Measurements from ENCODE around the gene PSMB7. TPM values are rescaled to one million over a fixed set of nuclear protein-coding genes. Genes with fewer than 3 reads are reported as not detected.
A peak's percentile ranks its signal among the peaks of the same experiment; 100 is the strongest.

PSMB7 gene
- total RNA-seq, 3 donors from 2014 or later = 157 to 206 (median 162) TPM

GRCh38 chr9:124355039-124355940 is 60.0 kb downstream of the PSMB7 start:
- no peaks in the 10 kb centered on the region for H3K27me3 ChIP-seq
- TF ChIP-seq POLR2AphosphoS5 (IDR thresholded peaks at IDR 0.05) (no peak), POLR2A (IDR thresholded peaks at IDR 0.05) (no peak)
- TF ChIP-seq, protein P1, sequence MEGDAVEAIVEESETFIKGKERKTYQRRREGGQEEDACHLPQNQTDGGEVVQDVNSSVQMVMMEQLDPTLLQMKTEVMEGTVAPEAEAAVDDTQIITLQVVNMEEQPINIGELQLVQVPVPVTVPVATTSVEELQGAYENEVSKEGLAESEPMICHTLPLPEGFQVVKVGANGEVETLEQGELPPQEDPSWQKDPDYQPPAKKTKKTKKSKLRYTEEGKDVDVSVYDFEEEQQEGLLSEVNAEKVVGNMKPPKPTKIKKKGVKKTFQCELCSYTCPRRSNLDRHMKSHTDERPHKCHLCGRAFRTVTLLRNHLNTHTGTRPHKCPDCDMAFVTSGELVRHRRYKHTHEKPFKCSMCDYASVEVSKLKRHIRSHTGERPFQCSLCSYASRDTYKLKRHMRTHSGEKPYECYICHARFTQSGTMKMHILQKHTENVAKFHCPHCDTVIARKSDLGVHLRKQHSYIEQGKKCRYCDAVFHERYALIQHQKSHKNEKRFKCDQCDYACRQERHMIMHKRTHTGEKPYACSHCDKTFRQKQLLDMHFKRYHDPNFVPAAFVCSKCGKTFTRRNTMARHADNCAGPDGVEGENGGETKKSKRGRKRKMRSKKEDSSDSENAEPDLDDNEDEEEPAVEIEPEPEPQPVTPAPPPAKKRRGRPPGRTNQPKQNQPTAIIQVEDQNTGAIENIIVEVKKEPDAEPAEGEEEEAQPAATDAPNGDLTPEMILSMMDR (IDR thresholded peaks at IDR 0.05) = no peak
- intact Hi-C loops (cut with DNase I; ENCODE audit: low total_unique reads) = no loop called here
- no peak overlapping the region for H3K4me3 ChIP-seq
- peaks cover 6% of the 10 kb centered on the region for H3K36me3 ChIP-seq
- no peak for DNase-seq (ENCODE audit: low spot score in 2 of 2)
- H3K27ac ChIP-seq = peak overlapping the region in 1 of 2 donors; percentile 85
- H3K4me1 ChIP-seq = no peaks in the 10 kb centered on the region
- no peaks in the 10 kb centered on the region for H3K9me3 ChIP-seq

GRCh38 chr9:124354346-124355038 is 60.8 kb downstream of the PSMB7 start:
- Histone ChIP-seq H3K9me3 (no peaks in the 10 kb centered on the region), H3K27me3 (no peaks in the 10 kb centered on the region), H3K4me1 (no peaks in the 10 kb centered on the region), H3K4me3 (no peak overlapping the region), H3K36me3 (peaks cover 6% of the 10 kb centered on the region), H3K27ac (peak overlapping the region; percentile 76 to 85)
- TF ChIP-seq, protein P1 (IDR thresholded peaks at IDR 0.05) = no peak
- no peak for TF ChIP-seq POLR2A (IDR thresholded peaks at IDR 0.05)
- TF ChIP-seq POLR2AphosphoS5 (IDR thresholded peaks at IDR 0.05) = no peak
- intact Hi-C loops (cut with DNase I; ENCODE audit: low total_unique reads) = no loop called here
- DNase-seq (ENCODE audit: low spot score in 2 of 2) = no peak

- H3K4me3 ChIP-seq = no peak overlapping the region
- DNase-seq (ENCODE audit: low spot score in 2 of 2) = no peak
- H3K36me3 ChIP-seq = peaks cover 6% of the 10 kb centered on the region
- no peaks in the 10 kb centered on the region for H3K4me1 ChIP-seq
- no peak for TF ChIP-seq POLR2A (IDR thresholded peaks at IDR 0.05)
- TF ChIP-seq POLR2AphosphoS5 (IDR thresholded peaks at IDR 0.05) = no peak
- TF ChIP-seq, protein P1 (IDR thresholded peaks at IDR 0.05) = no peak
- peak overlapping the region; percentile 76 to 85 for H3K27ac ChIP-seq
- no peaks in the 10 kb centered on the region for H3K9me3 ChIP-seq
- intact Hi-C loops (cut with DNase I; ENCODE audit: low total_unique reads) = no loop called here
- H3K27me3 ChIP-seq = no peaks in the 10 kb centered on the region
Measured at GRCh38 chr9:124353811-124354274, 61.4 kb downstream of the PSMB7 start.

GRCh38 chr9:124353166-124353768 is 62.0 kb downstream of the PSMB7 start:
- Histone ChIP-seq H3K27ac (peak overlapping the region; percentile 76 to 85), H3K4me3 (no peak overlapping the region), H3K4me1 (no peaks in the 10 kb centered on the region), H3K36me3 (peaks cover 6% of the 10 kb centered on the region), H3K27me3 (no peaks in the 10 kb centered on the region), H3K9me3 (no peaks in the 10 kb centered on the region)
- intact Hi-C loops (cut with DNase I; ENCODE audit: low total_unique reads) = no loop called here
- no peak for DNase-seq (ENCODE audit: low spot score in 2 of 2)
- TF ChIP-seq POLR2A (IDR thresholded peaks at IDR 0.05) (no peak), POLR2AphosphoS5 (IDR thresholded peaks at IDR 0.05) (no peak)
- TF ChIP-seq, protein P1 (IDR thresholded peaks at IDR 0.05) = no peak
